Neutrophil (primary cell): ENCODE measurements around the gene SELENOI.

Experiments used
- H3K27ac ChIP-seq: fragments of 200-600 bp; sonication (generic); 2 replicates; pipeline ENCODE4 v1.5.1; 2016; ENCODE audit warnings: mild to moderate bottlenecking, moderate library complexity
- H3K27me3 ChIP-seq: fragments of 200-600 bp; sonication (generic); 2 replicates; pipeline ENCODE4 v1.6.0; 2016; ENCODE audit warnings: mild to moderate bottlenecking
- H3K36me3 ChIP-seq: fragments of 200-600 bp; sonication (generic); 2 replicates; pipeline ENCODE4 v1.5.1; 2017
- H3K4me1 ChIP-seq, 2 experiments: fragments of 200-600 bp in 1 of 2; sonication (generic) in 1 of 2; 1 replicate in 1 of 2; 2 replicates in 1 of 2; pipeline versions ENCODE4 v1.5.1 to v1.6.1; 2013 to 2016; ENCODE audit warnings: low read depth in 1 of 2, low read length in 1 of 2, mild to moderate bottlenecking in 1 of 2, moderate library complexity in 1 of 2; ENCODE audit not compliant: control insufficient read depth in 1 of 2, insufficient read depth in 1 of 2
- H3K4me3 ChIP-seq, 2 experiments: fragments of 200-600 bp in 1 of 2; sonication (generic) in 1 of 2; 1 replicate in 1 of 2; 2 replicates in 1 of 2; pipeline ENCODE4 v1.5.1; 2013 to 2016; ENCODE audit warnings: low read depth in 1 of 2, low read length in 1 of 2, mild to moderate bottlenecking in 1 of 2, moderate library complexity in 1 of 2
- H3K9me3 ChIP-seq: fragments of 200-600 bp; sonication (generic); 2 replicates; pipeline ENCODE4 v1.5.1; 2016
- TF ChIP-seq, protein P1 (sequence below): fragments of 200-600 bp; sonication (generic); IDR thresholded peaks from 2 replicates; pipeline ENCODE4 v1.5.1; 2016; ENCODE audit warnings: antibody characterized with exemption

Gene SELENOI

DNA sequence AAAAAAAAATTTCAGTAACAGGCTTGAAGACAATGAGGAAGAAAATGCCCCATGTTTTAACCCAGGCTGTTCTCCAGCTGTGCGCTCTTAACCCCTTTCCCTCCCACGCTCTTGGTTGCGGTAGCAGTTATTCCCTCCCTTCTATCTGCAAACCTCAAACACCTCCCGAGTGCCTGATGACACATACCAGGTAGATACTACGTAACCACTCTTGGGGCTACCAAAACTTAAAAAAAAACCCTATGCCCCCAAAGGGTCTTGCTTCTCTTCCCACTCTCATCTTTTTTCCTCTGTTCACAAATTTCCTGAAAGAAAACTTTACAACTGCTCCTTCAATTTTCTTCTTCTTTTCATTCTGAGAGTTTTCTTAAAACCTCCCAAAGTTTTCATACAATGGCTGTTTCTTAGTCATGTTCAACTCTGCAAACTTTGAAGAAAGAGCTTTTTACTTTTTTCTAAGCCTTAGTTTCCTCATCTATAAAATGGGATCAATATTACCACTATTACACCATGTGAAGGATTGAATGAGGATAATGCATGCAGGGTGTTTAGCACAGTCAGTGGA lies 50.9 kb downstream of the SELENOI start:
- Histone ChIP-seq H3K27me3 (peaks cover 12% of the 10 kb centered on the region), H3K27ac (no peak overlapping the region), H3K9me3 (no peaks in the 10 kb centered on the region), H3K36me3 (no peaks in the 10 kb centered on the region), H3K4me1 (peaks cover 5 to 9% of the 10 kb centered on the region in 2 experiments), H3K4me3 (no peak overlapping the region)
- TF ChIP-seq, protein P1, sequence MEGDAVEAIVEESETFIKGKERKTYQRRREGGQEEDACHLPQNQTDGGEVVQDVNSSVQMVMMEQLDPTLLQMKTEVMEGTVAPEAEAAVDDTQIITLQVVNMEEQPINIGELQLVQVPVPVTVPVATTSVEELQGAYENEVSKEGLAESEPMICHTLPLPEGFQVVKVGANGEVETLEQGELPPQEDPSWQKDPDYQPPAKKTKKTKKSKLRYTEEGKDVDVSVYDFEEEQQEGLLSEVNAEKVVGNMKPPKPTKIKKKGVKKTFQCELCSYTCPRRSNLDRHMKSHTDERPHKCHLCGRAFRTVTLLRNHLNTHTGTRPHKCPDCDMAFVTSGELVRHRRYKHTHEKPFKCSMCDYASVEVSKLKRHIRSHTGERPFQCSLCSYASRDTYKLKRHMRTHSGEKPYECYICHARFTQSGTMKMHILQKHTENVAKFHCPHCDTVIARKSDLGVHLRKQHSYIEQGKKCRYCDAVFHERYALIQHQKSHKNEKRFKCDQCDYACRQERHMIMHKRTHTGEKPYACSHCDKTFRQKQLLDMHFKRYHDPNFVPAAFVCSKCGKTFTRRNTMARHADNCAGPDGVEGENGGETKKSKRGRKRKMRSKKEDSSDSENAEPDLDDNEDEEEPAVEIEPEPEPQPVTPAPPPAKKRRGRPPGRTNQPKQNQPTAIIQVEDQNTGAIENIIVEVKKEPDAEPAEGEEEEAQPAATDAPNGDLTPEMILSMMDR: no peak

- Histone ChIP-seq H3K4me3 (no peak overlapping the region), H3K27ac (no peak overlapping the region), H3K4me1 (peaks cover 5 to 12% of the 10 kb centered on the region in 2 experiments), H3K36me3 (no peaks in the 10 kb centered on the region), H3K9me3 (no peaks in the 10 kb centered on the region), H3K27me3 (peaks cover 25% of the 10 kb centered on the region)
- TF ChIP-seq, protein P1: no peak
Observed at GRCh38 chr2:26399771-26400376, 53.9 kb downstream of the SELENOI start.

GRCh38 chr2:26400723-26401122 lies 54.8 kb downstream of the SELENOI start:
- TF ChIP-seq, protein P1: no peak
- no peaks in the 10 kb centered on the region for H3K36me3 ChIP-seq

GRCh38 chr2:26401739-26402541 lies 56.0 kb downstream of the SELENOI start, which contains the start of gene DRC1:
Gene DRC1, plus strand, starts transcription at chr2:26401920. Its CDS starts 70 bp downstream, at chr2:26401990.
- Histone ChIP-seq H3K9me3 (no peaks in the 10 kb centered on the region), H3K36me3 (no peaks in the 10 kb centered on the region), H3K4me3 (peak within 1 kb of the TSS; percentile 7 to 41), H3K27ac (no peak within 1 kb of the TSS), H3K4me1 (peaks cover 5 to 12% of the 10 kb centered on the region in 2 experiments), H3K27me3 (peaks cover 25% of the 10 kb centered on the region)
- TF ChIP-seq, protein P1: no peak

More at GRCh38 chr2:26400723-26401122, 54.8 kb downstream of the SELENOI start:
- Histone ChIP-seq H3K4me1 (peaks cover 5 to 12% of the 10 kb centered on the region in 2 experiments), H3K9me3 (no peaks in the 10 kb centered on the region), H3K27me3 (peaks cover 25% of the 10 kb centered on the region), H3K27ac (no peak overlapping the region), H3K4me3 (no peak overlapping the region)

DNA sequence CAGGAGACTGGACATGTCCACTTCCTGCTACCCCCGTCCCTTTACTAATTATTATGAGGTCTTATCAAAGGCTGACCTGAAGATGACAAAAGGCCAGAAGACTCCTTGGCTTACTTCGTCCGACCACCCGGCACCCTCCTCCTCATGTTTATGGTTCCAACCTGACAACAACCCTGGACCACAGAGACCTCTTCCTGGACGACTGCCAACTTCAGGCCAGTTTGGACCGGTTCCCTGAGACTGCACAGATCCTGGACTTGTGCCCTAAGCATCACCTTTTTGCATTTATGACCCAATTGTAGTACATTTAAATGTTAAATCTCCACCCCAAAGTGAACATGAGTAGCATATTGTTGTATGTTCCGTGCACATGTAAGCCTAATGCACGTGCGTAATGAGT lies 61.6 kb downstream of the SELENOI start:
- Histone ChIP-seq H3K4me3 (no peak overlapping the region), H3K36me3 (no peaks in the 10 kb centered on the region), H3K4me1 (peaks cover 0 to 16% of the 10 kb centered on the region in 2 experiments), H3K27ac (no peak overlapping the region), H3K9me3 (no peaks in the 10 kb centered on the region), H3K27me3 (peaks cover 9% of the 10 kb centered on the region)
- TF ChIP-seq, protein P1: no peak
